A673 (cell line): ENCODE measurements around the gene PACRG. TPM values are rescaled to one million over a fixed set of nuclear protein-coding genes. Genes with fewer than 3 reads are reported as not detected.

ENCODE experiments used
- BruUV-seq: library from RNA; stranded (reverse); fragments of 400-500 nt; replicated peaks from 2 replicates; lab custom pipeline; 2021; lab: Mats Ljungman, UMichigan
- CTCF ChIA-PET: fragments of 300-600 bp; sonication (Branson Sonifier 250); formaldehyde crosslinking; loops from one replicate; lab custom pipeline; 2022; ENCODE audit warnings: antibody characterized with exemption; lab: Charles Lee
- POLR2A ChIA-PET: fragments of 300-600 bp; sonication (Branson Sonifier 250); formaldehyde crosslinking; loops from one replicate; lab custom pipeline; 2022; ENCODE audit warnings: antibody characterized with exemption; ENCODE audit not compliant: low non-redundant PET; lab: Charles Lee
- DNase-seq: peaks from one replicate; pipeline ENCODE4 v3.0.0-alpha.2; 2015; ENCODE audit warnings: low spot score
- H3K27ac ChIP-seq: fragments of 200-600 bp; sonication (generic); 2 replicates; pipeline ENCODE4 v1.5.1; 2016; ENCODE audit warnings: mixed run types, low read depth, mild to moderate bottlenecking, mixed read lengths, antibody characterized with exemption, low read length; ENCODE audit not compliant: poor library complexity, severe bottlenecking
- H3K27me3 ChIP-seq: fragments of 200-600 bp; sonication (generic); replicated peaks from 2 replicates; pipeline ENCODE4 v1.6.1; 2017; ENCODE audit warnings: mixed run types, low read depth, mild to moderate bottlenecking, mixed read lengths, antibody characterized with exemption, low read length; ENCODE audit not compliant: insufficient read depth, poor library complexity
- H3K36me3 ChIP-seq: fragments of 200-600 bp; sonication (generic); 2 replicates; pipeline ENCODE4 v1.6.1; 2016; ENCODE audit warnings: mixed run types, mild to moderate bottlenecking, mixed read lengths, antibody characterized with exemption, low read length; ENCODE audit not compliant: insufficient read depth, poor library complexity, severe bottlenecking
- H3K4me1 ChIP-seq: fragments of 200-600 bp; sonication (generic); 2 replicates; pipeline ENCODE4 v1.6.1; 2017; ENCODE audit warnings: mixed run types, mild to moderate bottlenecking, mixed read lengths, antibody characterized with exemption, low read length; ENCODE audit not compliant: insufficient read depth, poor library complexity, severe bottlenecking
- H3K4me3 ChIP-seq: fragments of 200-600 bp; sonication (generic); 2 replicates; pipeline ENCODE4 v1.5.1; 2016; ENCODE audit warnings: low read depth, mixed run types, mild to moderate bottlenecking, mixed read lengths, low read length; ENCODE audit not compliant: poor library complexity, severe bottlenecking
- H3K9me3 ChIP-seq: fragments of 200-600 bp; sonication (generic); 2 replicates; pipeline ENCODE4 v1.6.1; 2016; ENCODE audit warnings: mixed run types, low read depth, mild to moderate bottlenecking, mixed read lengths, antibody characterized with exemption, low read length; ENCODE audit not compliant: poor library complexity, severe bottlenecking
- CTCF ChIP-seq: fragments of 300-800, 200-600 bp; sonication (generic); conservative IDR thresholded peaks from 2 replicates; pipeline ENCODE4 v1.5.1; 2017; ENCODE audit warnings: low read depth, mild to moderate bottlenecking, antibody characterized with exemption, low read length, moderate library complexity, mixed read lengths
- EZH2 ChIP-seq: fragments of 200-600 bp; sonication (generic); IDR thresholded peaks from 2 replicates; pipeline ENCODE4 v1.6.1; 2017; ENCODE audit warnings: borderline replicate concordance, low read depth, mild to moderate bottlenecking, mixed read lengths, antibody characterized with exemption, low read length; ENCODE audit not compliant: poor library complexity, severe bottlenecking
- intact Hi-C: fragments of 100-400 bp; cut with micrococcal nuclease; formaldehyde crosslinking; loops from one replicate; pipeline ENCODE4 v1.10.0; 2022; ENCODE audit not compliant: unreplicated experiment
- total RNA-seq: library from RNA; stranded (reverse); gene quantifications from 2 replicates; pipeline ENCODE4 v1.2.3, GENCODE V29; 2021

The PACRG gene
- total RNA-seq, 1 experiment from 2014 or later: not detected

- no peaks in the 10 kb centered on the region for H3K27me3 ChIP-seq
- CTCF ChIA-PET: no interaction called here
- BruUV-seq: no TSS peak
- POLR2A ChIA-PET: no interaction called here
- H3K4me3 ChIP-seq: no peak overlapping the region
- H3K36me3 ChIP-seq: no peaks in the 10 kb centered on the region
- H3K9me3 ChIP-seq: no peaks in the 10 kb centered on the region
- no peaks in the 10 kb centered on the region for H3K4me1 ChIP-seq
- TF ChIP-seq EZH2 (no peak), CTCF (no peak)
- intact Hi-C loops: loop anchor here (10.0 kb wide), 1 partner anchor 228 kb away; the partner anchor contains the start of gene QKI
- no peak overlapping the region for H3K27ac ChIP-seq
- DNase-seq: no peak
Observed at GRCh38 chr6:163187201-163187600, 459.4 kb downstream of the PACRG start.

DNA sequence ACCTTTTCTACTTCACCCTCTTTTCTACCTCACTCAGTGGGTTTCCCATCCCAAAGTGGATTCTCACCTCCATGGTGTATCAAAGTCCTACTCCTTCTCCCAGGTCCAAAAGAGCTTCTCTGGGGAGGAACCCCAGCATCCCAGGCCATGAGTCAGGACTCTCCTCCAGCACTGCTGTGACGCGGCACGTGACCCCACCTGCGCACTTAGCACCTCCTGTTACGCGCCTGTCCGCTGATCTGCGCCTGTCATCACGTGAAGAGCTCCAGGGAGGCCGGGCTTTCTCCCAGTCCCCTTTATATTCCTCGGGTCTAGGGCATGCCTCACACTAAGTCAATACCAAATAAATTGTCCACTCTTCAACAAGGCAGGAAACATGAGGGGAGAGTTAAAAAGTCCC is 459.8 kb downstream of the PACRG start:
- Histone ChIP-seq H3K27me3 (no peaks in the 10 kb centered on the region), H3K4me3 (no peak overlapping the region), H3K4me1 (no peaks in the 10 kb centered on the region), H3K9me3 (no peaks in the 10 kb centered on the region), H3K27ac (no peak overlapping the region), H3K36me3 (no peaks in the 10 kb centered on the region)
- intact Hi-C loops: loop anchor here (10.0 kb wide), 1 partner anchor 227 kb away; the partner anchor contains the start of gene QKI
- no peak for DNase-seq
- POLR2A ChIA-PET: no interaction called here
- no TSS peak for BruUV-seq
- CTCF ChIA-PET: no interaction called here
- no peak for TF ChIP-seq CTCF
- TF ChIP-seq EZH2: no peak

DNA sequence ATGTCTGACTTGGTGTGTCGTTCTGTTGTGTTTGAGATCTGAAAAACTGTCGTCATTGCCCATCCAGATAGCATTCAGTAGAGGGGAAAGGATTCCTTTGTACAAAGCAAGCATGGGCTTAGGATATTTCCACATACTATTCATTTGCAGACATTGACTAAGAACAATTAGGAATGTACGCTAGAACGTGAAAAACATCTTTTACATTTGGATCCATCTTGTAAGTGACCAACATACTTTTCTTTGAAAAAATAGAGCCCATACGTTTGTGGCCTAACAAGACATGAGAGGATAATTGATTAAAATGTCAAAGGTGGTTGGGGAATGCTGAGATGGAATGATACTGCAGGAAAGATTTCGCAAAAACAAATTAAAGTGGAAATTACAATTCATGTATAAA is 461.0 kb downstream of the PACRG start:
- Histone ChIP-seq H3K36me3 (no peaks in the 10 kb centered on the region), H3K27me3 (no peaks in the 10 kb centered on the region), H3K27ac (no peak overlapping the region), H3K4me1 (no peaks in the 10 kb centered on the region), H3K4me3 (no peak overlapping the region), H3K9me3 (no peaks in the 10 kb centered on the region)
- DNase-seq: no peak
- TF ChIP-seq EZH2 (no peak), CTCF (no peak)
- ChIA-PET CTCF (no interaction called here), POLR2A (no interaction called here)
- BruUV-seq: no TSS peak
- intact Hi-C loops: loop anchor here (10.0 kb wide), 1 partner anchor 226 kb away; the partner anchor contains the start of gene QKI
